ENCODE results near the gene ARMC9.
"Not testable (repeated sequence)": the region's sequence is repeated elsewhere in the genome, so short reads cannot be mapped to it uniquely, and the experiment has no call there.

Gene ARMC9

GRCh38 chr2:231250698-231251097 is 52.3 kb downstream of the ARMC9 start:
- no peak overlapping the region for H3K4me3 ChIP-seq (ENCODE audit: low read length)
- DNase-seq (ENCODE audit: low read depth): no peak
- no peak for TF ChIP-seq CTCF (conservative IDR thresholded peaks at IDR 0.05; ENCODE audit: low read length)

- not testable (repeated sequence) for H3K4me3 ChIP-seq (ENCODE audit: low read length)
Measured at GRCh38 chr2:231253292-231253691, 54.9 kb downstream of the ARMC9 start.

GRCh38 chr2:231256494-231256893 is 58.1 kb downstream of the ARMC9 start:
- no peak for DNase-seq (ENCODE audit: low read depth)
- no peak for TF ChIP-seq CTCF (conservative IDR thresholded peaks at IDR 0.05; ENCODE audit: low read length)
- no peak overlapping the region for H3K4me3 ChIP-seq (ENCODE audit: low read length)

More at GRCh38 chr2:231253292-231253691, 54.9 kb downstream of the ARMC9 start:
- DNase-seq (ENCODE audit: low read depth): not testable (repeated sequence)

- no peak for TF ChIP-seq CTCF (conservative IDR thresholded peaks at IDR 0.05; ENCODE audit: low read length)
- H3K4me3 ChIP-seq (ENCODE audit: low read length): no peak overlapping the region
- DNase-seq (ENCODE audit: low read depth): no peak
Measured at GRCh38 chr2:231257763-231258162, 59.3 kb downstream of the ARMC9 start.

- no peak overlapping the region for H3K4me3 ChIP-seq (ENCODE audit: low read length)
- no peak for DNase-seq (ENCODE audit: low read depth)
- no peak for TF ChIP-seq CTCF (conservative IDR thresholded peaks at IDR 0.05; ENCODE audit: low read length)
Measured at GRCh38 chr2:231258701-231259100, 60.3 kb downstream of the ARMC9 start.

- no peak for TF ChIP-seq CTCF (conservative IDR thresholded peaks at IDR 0.05; ENCODE audit: low read length)
- no peak for DNase-seq (ENCODE audit: low read depth)
- no peak overlapping the region for H3K4me3 ChIP-seq (ENCODE audit: low read length)
Measured at GRCh38 chr2:231259104-231259503, 60.7 kb downstream of the ARMC9 start.

GRCh38 chr2:231260442-231261208 is 62.2 kb downstream of the ARMC9 start:
- H3K4me3 ChIP-seq (ENCODE audit: low read length): no peak overlapping the region
- DNase-seq (ENCODE audit: low read depth): no peak
- no peak for TF ChIP-seq CTCF (conservative IDR thresholded peaks at IDR 0.05; ENCODE audit: low read length)

Data from AG10803 (cell line).